Esophagus squamous epithelium (tissue), 4 donors: ENCODE results near the gene NAE1.

Source experiments
- POLR2A ChIP-seq, 4 donors: fragments of 450-650 bp; IDR thresholded peaks; one replicate each; pipeline ENCODE4 v1.6.1; 2017; ENCODE audit warnings: antibody characterized with exemption in 4 of 4, mild to moderate bottlenecking in 4 of 4, moderate library complexity in 3 of 4
- TF ChIP-seq, protein P1 (sequence below), 6 experiments: fragments of 450-650 bp in 4 of 6; fragments of 200-600 bp in 2 of 6; sonication (generic) in 2 of 6; IDR thresholded peaks; one replicate each; pipeline ENCODE4 v1.5.1; 2016 to 2019; ENCODE audit warnings: antibody characterized with exemption in 6 of 6, mild to moderate bottlenecking in 4 of 6, moderate library complexity in 4 of 6

DNA sequence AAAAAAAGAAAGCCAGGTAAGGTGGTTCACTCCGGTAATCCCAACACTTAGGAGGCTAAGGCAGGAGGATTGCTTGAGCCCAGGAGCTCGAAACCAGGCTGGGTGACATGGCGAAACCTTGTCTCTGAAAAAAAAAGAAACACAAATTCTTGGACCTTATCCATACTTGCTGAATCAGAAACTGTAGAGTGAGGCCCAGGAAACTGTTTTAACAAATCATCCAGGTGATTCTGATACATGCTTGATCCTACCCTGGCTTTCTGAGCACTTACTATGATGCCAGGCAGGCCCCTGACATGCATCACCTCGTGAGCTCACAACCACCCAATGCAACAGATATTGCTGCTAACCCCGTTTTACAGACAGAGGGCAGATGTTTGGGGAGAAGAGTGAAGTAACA is 4.0 kb upstream of the NAE1 start:
- TF ChIP-seq POLR2A (IDR thresholded peaks at IDR 0.05), result no peak
- TF ChIP-seq, protein P1, sequence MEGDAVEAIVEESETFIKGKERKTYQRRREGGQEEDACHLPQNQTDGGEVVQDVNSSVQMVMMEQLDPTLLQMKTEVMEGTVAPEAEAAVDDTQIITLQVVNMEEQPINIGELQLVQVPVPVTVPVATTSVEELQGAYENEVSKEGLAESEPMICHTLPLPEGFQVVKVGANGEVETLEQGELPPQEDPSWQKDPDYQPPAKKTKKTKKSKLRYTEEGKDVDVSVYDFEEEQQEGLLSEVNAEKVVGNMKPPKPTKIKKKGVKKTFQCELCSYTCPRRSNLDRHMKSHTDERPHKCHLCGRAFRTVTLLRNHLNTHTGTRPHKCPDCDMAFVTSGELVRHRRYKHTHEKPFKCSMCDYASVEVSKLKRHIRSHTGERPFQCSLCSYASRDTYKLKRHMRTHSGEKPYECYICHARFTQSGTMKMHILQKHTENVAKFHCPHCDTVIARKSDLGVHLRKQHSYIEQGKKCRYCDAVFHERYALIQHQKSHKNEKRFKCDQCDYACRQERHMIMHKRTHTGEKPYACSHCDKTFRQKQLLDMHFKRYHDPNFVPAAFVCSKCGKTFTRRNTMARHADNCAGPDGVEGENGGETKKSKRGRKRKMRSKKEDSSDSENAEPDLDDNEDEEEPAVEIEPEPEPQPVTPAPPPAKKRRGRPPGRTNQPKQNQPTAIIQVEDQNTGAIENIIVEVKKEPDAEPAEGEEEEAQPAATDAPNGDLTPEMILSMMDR (IDR thresholded peaks at IDR 0.05), result no peak
